ENCODE measurements around the gene CELF4.

The CELF4 gene

GRCh38 chr18:37534627-37535026 is 31.0 kb downstream of the CELF4 start:
- TF ChIP-seq CTCF (IDR thresholded peaks at IDR 0.05; ENCODE audit: insufficient read depth, low read length, missing control alignments) = no peak
- DNase-seq (ENCODE audit: low read depth, low spot score) = no peak
- POLR2A ChIA-PET = no interaction called here
- H3K4me3 ChIP-seq (ENCODE audit: low read depth, low read length) = no peak overlapping the region
- CTCF ChIA-PET = interaction anchor here (0.7 to 1.7 kb wide), 3 partner anchors 8 to 151 kb away, joined by 3 to 5 read pairs (median 3); no protein-coding TSS in a partner anchor

- ChIA-PET CTCF (interaction anchor here (1.1 to 1.7 kb wide), 3 partner anchors 7 to 148 kb away, joined by 3 to 5 read pairs (median 3); no protein-coding TSS in a partner anchor), POLR2A (no interaction called here)
- DNase-seq (ENCODE audit: low read depth, low spot score) = no peak
- no peak for TF ChIP-seq CTCF (IDR thresholded peaks at IDR 0.05; ENCODE audit: insufficient read depth, low read length, missing control alignments)
- H3K4me3 ChIP-seq (ENCODE audit: low read depth, low read length) = no peak overlapping the region
These were observed 31.7 kb downstream of the CELF4 start for GRCh38 chr18:37533647-37534584.

- TF ChIP-seq CTCF (IDR thresholded peaks at IDR 0.05; ENCODE audit: insufficient read depth, low read length, missing control alignments) = no peak
- ChIA-PET CTCF (interaction anchor here (1.1 to 1.5 kb wide), 2 partner anchors 145 to 147 kb away, joined by 3 to 4 read pairs; no protein-coding TSS in a partner anchor), POLR2A (no interaction called here)
- H3K4me3 ChIP-seq (ENCODE audit: low read depth, low read length) = no peak overlapping the region
- DNase-seq (ENCODE audit: low read depth, low spot score) = no peak
These were observed 32.7 kb downstream of the CELF4 start for GRCh38 chr18:37532917-37533316.

GRCh38 chr18:37529863-37530262 is 35.7 kb downstream of the CELF4 start:
- CTCF ChIA-PET = interaction anchor here (3.5 kb wide), 1 partner anchor 9 kb away, joined by 25 read pairs; no protein-coding TSS in a partner anchor
- TF ChIP-seq CTCF (IDR thresholded peaks at IDR 0.05; ENCODE audit: insufficient read depth, low read length, missing control alignments) = no peak
- POLR2A ChIA-PET = no interaction called here
- H3K4me3 ChIP-seq (ENCODE audit: low read depth, low read length) = no peak overlapping the region
- DNase-seq (ENCODE audit: low read depth, low spot score) = no peak

GRCh38 chr18:37529296-37529695 is 36.3 kb downstream of the CELF4 start:
- CTCF ChIA-PET = interaction anchor here (3.5 kb wide), 1 partner anchor 10 kb away, joined by 25 read pairs; no protein-coding TSS in a partner anchor
- H3K4me3 ChIP-seq (ENCODE audit: low read depth, low read length) = no peak overlapping the region
- no peak for TF ChIP-seq CTCF (IDR thresholded peaks at IDR 0.05; ENCODE audit: insufficient read depth, low read length, missing control alignments)
- POLR2A ChIA-PET = no interaction called here
- no peak for DNase-seq (ENCODE audit: low read depth, low spot score)

- no peak overlapping the region for H3K4me3 ChIP-seq (ENCODE audit: low read depth, low read length)
- ChIA-PET POLR2A (no interaction called here), CTCF (interaction anchor here (1.1 to 3.5 kb wide), 3 partner anchors 12 to 204 kb away, joined by 3 to 25 read pairs (median 3); no protein-coding TSS in a partner anchor)
- TF ChIP-seq CTCF (IDR thresholded peaks at IDR 0.05; ENCODE audit: insufficient read depth, low read length, missing control alignments) = no peak
- no peak for DNase-seq (ENCODE audit: low read depth, low spot score)
These were observed 38.2 kb downstream of the CELF4 start for GRCh38 chr18:37527395-37527794.

Measured in AG04449 (cell line).